BJ (cell line): ENCODE results near the gene FAM209B. TPM values are rescaled to one million over a fixed set of nuclear protein-coding genes. Genes with fewer than 3 reads are reported as not detected.

Experiments
- CTCF ChIA-PET: fragments of 350-600 bp; formaldehyde crosslinking; extraction: SDS; loops from one replicate; lab custom pipeline; 2021; ENCODE audit warnings: antibody characterized with exemption, inconsistent platforms; lab: Yijun Ruan, JAX
- POLR2A ChIA-PET: fragments of 300-600 bp; sonication (Branson Sonifier 250); formaldehyde crosslinking; extraction: SDS; loops from one replicate; lab custom pipeline; 2021; ENCODE audit warnings: antibody characterized with exemption; lab: Charles Lee
- DNase-seq: peaks from one replicate; pipeline ENCODE4 v3.0.0-alpha.2; 2011; ENCODE audit warnings: low read depth
- H3K27me3 ChIP-seq: 2 replicates; pipeline ENCODE4 v1.6.0; 2011; ENCODE audit warnings: low read length; ENCODE audit not compliant: control insufficient read depth, insufficient read depth
- H3K36me3 ChIP-seq: 2 replicates; pipeline ENCODE4 v1.5.1; 2011; ENCODE audit warnings: low read length; ENCODE audit not compliant: control insufficient read depth, insufficient read depth
- H3K4me3 ChIP-seq: 2 replicates; pipeline ENCODE4 v1.5.1; 2011; ENCODE audit warnings: low read depth, mild to moderate bottlenecking, control low read depth, low read length
- polyA plus RNA-seq: library from polyadenylated mRNA; depleted of rRNA; stranded (reverse); fragments of >200 nt; gene quantifications from 2 replicates; pipeline ENCODE4 v1.2.3, GENCODE V29; 2011
- TF ChIP-seq, protein P1 (sequence below): IDR thresholded peaks from 2 replicates; pipeline ENCODE4 v1.5.1; 2011; ENCODE audit warnings: low read depth, mild to moderate bottlenecking, control low read depth, inconsistent platforms, low read length, moderate library complexity; ENCODE audit not compliant: insufficient read depth

FAM209B gene
- polyA plus RNA-seq, 1 experiment, result not detected

DNA sequence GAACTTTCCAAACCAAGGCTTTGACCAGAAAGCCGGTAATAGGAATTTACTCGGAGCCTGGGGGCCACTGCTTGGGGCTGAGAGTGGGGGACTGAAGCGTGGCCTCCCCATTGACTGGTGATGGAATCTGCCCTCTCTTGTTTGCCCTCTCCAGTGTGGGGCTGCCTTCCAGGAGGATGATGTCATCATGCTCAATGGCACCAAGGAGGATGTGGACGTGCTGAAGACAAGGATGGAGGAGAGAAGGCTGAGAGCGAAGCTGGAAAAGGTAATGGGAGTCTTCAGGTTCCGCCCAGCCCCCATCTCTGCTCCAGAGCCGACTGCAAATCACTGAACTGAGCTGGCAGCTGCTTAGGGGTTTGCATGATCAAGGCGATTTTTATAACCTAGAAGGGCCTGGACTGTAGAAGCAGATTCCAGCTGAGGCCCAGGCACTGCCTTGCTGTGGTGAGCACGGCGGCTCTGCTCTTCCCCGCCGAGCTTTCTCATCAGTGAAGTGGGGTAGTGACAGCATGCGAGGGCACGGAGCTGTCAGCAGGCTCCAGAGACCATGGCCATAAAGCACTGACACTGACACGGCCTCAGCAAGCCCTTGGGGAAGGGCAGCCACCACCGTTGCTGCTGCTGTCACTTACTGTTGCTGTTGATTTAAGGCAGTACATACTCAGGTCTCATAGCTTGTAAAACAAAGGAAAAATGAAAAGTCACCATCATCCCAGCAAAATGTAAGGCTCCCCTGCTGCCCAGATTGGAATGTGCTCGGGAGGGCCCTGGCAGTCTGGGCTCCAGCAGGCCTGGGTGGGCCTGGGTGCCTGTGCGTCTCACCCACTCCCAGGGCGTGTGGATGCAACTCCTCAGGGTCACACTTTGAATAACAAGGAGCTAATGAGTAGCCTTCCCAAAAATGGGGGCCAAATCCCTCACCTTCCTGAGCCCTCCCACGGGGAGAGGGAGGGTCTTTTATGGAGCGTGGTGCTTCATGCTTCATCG, 19.6 kb upstream of the FAM209B start:
- Histone ChIP-seq H3K36me3 (peaks cover 15% of the 10 kb centered on the region), H3K4me3 (no peak overlapping the region), H3K27me3 (no peaks in the 10 kb centered on the region)
- TF ChIP-seq, protein P1, sequence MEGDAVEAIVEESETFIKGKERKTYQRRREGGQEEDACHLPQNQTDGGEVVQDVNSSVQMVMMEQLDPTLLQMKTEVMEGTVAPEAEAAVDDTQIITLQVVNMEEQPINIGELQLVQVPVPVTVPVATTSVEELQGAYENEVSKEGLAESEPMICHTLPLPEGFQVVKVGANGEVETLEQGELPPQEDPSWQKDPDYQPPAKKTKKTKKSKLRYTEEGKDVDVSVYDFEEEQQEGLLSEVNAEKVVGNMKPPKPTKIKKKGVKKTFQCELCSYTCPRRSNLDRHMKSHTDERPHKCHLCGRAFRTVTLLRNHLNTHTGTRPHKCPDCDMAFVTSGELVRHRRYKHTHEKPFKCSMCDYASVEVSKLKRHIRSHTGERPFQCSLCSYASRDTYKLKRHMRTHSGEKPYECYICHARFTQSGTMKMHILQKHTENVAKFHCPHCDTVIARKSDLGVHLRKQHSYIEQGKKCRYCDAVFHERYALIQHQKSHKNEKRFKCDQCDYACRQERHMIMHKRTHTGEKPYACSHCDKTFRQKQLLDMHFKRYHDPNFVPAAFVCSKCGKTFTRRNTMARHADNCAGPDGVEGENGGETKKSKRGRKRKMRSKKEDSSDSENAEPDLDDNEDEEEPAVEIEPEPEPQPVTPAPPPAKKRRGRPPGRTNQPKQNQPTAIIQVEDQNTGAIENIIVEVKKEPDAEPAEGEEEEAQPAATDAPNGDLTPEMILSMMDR, result no peak
- no peak for DNase-seq
- ChIA-PET POLR2A (interaction anchor here (0.7 kb wide), 1 partner anchor 19 kb away, joined by 3 read pairs; no protein-coding TSS in a partner anchor), CTCF (interaction anchor here (0.6 to 1.9 kb wide), 3 partner anchors 37 to 672 kb away, joined by 3 to 5 read pairs (median 3); no protein-coding TSS in a partner anchor)

DNA sequence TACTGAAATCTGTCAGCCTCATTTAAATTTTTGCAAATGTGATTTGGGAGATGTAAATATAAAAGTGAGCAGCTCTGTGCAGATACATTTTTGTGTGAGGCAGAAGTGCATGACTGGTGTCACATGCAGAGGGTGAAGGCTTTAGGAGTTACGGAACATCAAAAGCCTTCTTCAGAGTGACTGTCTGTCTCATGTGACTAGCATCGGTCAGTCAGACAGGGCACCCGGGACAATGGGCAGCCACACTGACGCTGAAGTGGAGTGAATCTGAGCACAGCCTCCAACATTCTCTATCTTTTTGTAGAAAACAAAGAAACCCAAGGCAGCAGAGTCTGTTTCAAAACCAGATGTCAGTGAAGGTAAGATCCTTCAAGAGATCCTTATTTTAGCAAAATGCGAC, 16.4 kb upstream of the FAM209B start:
- CTCF ChIA-PET, result interaction anchor here (0.8 to 1.7 kb wide), 4 partner anchors 11 to 158 kb away, joined by 3 to 9 read pairs (median 5); partner anchors contain the start of gene FAM210B
- DNase-seq, result no peak
- no peaks in the 10 kb centered on the region for H3K27me3 ChIP-seq
- TF ChIP-seq, protein P1, result no peak
- POLR2A ChIA-PET, result no interaction called here
- no peak overlapping the region for H3K4me3 ChIP-seq
- H3K36me3 ChIP-seq, result peaks cover 24% of the 10 kb centered on the region

DNA sequence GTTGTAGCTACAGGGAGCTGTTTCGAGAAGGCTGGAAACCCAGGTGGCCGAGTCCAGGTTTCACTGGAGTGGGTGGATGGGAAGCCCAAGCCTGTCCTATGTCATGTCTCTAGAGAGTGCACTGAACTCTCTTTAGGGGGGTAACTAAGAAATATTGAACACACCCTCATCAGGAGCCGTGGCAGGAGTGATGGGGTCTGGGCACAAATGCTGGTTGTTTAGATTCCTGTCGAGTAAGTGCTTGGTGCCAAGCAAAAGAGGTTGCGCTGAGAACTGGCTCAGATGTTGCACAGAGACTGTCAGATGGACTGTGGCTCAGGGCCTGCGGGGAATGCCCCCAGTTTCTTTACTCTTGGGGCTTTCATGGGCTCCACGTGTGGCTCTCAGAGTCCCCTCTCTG, 15.8 kb upstream of the FAM209B start:
- ChIA-PET POLR2A (no interaction called here), CTCF (no interaction called here)
- no peak for DNase-seq
- TF ChIP-seq, protein P1, result no peak
- Histone ChIP-seq H3K27me3 (no peaks in the 10 kb centered on the region), H3K4me3 (no peak overlapping the region), H3K36me3 (peaks cover 23% of the 10 kb centered on the region)

DNA sequence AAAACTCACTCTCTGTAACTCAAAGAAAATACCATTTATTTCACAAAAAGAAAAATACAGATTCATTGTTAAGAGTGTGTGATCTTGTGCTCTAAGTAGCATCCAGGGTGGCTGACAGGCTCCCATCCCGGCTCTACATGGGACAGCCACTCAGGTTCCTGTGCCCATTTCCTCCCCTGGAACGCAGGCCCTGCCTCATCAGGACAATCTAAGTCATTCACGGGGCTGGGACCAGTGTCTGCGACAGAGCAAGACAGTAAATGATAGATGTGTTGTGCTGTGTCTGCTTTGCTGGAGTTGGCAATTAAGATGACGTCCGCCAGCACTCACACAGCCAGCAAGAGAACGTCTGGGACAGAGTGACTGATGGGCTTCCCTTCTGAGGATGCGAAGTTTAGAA, 15.4 kb upstream of the FAM209B start:
- POLR2A ChIA-PET, result no interaction called here
- Histone ChIP-seq H3K36me3 (peaks cover 22% of the 10 kb centered on the region), H3K27me3 (no peaks in the 10 kb centered on the region), H3K4me3 (no peak overlapping the region)
- no peak for DNase-seq
- TF ChIP-seq, protein P1, result no peak
- CTCF ChIA-PET, result no interaction called here

DNA sequence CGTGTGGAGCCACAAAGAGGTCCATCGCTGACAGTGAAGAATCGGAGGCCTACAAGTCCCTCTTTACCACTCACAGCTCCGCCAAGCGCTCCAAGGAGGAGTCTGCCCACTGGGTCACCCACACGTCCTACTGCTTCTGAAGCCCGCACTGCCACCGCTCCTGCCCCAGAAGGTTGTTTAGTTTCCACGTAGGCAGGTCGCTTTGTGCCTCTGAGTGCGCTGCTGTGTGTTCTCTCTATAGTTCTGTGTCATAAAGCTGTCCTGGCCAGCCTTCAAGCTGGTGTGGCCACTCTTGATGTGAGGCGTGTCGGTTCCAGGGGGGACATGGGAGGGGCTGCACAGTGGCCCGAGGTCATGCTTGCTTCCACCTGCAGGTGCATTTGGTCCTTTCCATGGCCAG, 14.9 kb upstream of the FAM209B start:
- CTCF ChIA-PET, result no interaction called here
- no peak overlapping the region for H3K4me3 ChIP-seq
- H3K27me3 ChIP-seq, result no peaks in the 10 kb centered on the region
- no peak for DNase-seq
- POLR2A ChIA-PET, result no interaction called here
- TF ChIP-seq, protein P1, result no peak
- peaks cover 20% of the 10 kb centered on the region for H3K36me3 ChIP-seq
